Measurements from ENCODE around the gene MS4A15. TPM values are rescaled to one million over a fixed set of nuclear protein-coding genes. Genes with fewer than 3 reads are reported as not detected.

Gene MS4A15
- total RNA-seq, 3 donors from 2014 or later, result not detected

DNA sequence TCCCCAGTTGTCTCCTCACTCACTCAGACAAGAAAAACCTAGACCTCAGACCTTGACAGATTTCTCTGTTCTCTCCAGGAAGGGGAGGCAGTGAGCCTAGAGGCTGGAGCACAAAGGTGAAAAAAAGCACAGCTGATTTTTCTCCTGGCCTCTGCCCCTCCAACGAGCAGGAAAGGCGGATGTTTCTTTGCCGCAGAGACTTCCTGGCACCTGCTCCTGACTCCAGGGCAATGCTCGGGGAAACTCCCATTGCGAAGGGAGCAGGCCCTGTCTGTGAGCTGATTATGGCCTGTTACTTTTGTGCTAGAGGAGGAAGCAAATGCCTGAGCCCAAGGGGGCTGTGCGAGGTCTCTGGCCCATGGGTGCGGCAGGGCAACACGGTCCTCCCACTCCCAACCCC, 53.9 kb downstream of the MS4A15 start:
- Histone ChIP-seq H3K27ac (no peak overlapping the region), H3K9me3 (no peaks in the 10 kb centered on the region), H3K36me3 (no peaks in the 10 kb centered on the region), H3K4me1 (no peaks in the 10 kb centered on the region), H3K27me3 (no peaks in the 10 kb centered on the region), H3K4me3 (no peak overlapping the region)
- intact Hi-C loops (cut with DNase I; ENCODE audit: low total_unique reads), result no loop called here
- TF ChIP-seq POLR2AphosphoS5 (IDR thresholded peaks at IDR 0.05) (no peak), POLR2A (IDR thresholded peaks at IDR 0.05) (no peak), CTCF (IDR thresholded peaks at IDR 0.05) (no peak)
- DNase-seq (ENCODE audit: low spot score in 2 of 2), result no peak

- H3K9me3 ChIP-seq, result peaks cover 9 to 14% of the 10 kb centered on the region in 2 donors
- TF ChIP-seq CTCF (IDR thresholded peaks at IDR 0.05) (no peak), POLR2AphosphoS5 (IDR thresholded peaks at IDR 0.05) (no peak), POLR2A (IDR thresholded peaks at IDR 0.05) (no peak)
Observed at GRCh38 chr11:60813324-60813723, 56.7 kb downstream of the MS4A15 start.

DNA sequence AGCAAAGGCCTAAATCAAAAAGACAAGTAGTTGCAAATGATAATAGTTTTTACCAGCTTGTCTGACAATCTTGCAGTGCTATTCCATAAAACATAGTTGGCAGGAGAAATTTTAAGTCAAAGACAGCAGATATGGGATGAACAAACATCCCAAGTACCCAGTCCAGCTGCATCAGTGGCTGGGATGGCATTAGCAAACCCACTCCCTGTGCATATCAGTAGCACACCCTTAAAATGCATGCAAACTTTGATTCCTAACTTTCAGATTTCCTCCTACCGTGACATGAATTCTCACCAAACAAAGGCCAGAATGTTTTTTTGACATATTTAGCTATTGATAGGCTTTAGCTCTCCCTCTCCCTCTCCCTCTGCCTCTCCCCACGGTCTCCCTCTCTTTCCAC, 57.4 kb downstream of the MS4A15 start:
- Histone ChIP-seq H3K36me3 (no peaks in the 10 kb centered on the region), H3K4me1 (no peaks in the 10 kb centered on the region), H3K4me3 (no peak overlapping the region), H3K9me3 (peaks cover 9 to 14% of the 10 kb centered on the region in 2 donors), H3K27ac (no peak overlapping the region), H3K27me3 (no peaks in the 10 kb centered on the region)
- intact Hi-C loops (cut with DNase I; ENCODE audit: low total_unique reads), result no loop called here
- DNase-seq (ENCODE audit: low spot score in 2 of 2), result no peak
- TF ChIP-seq POLR2A (IDR thresholded peaks at IDR 0.05), result no peak
- TF ChIP-seq POLR2AphosphoS5 (IDR thresholded peaks at IDR 0.05), result no peak
- no peak for TF ChIP-seq CTCF (IDR thresholded peaks at IDR 0.05)

More at GRCh38 chr11:60813324-60813723, 56.7 kb downstream of the MS4A15 start:
- Histone ChIP-seq H3K4me3 (no peak overlapping the region), H3K4me1 (no peaks in the 10 kb centered on the region), H3K36me3 (no peaks in the 10 kb centered on the region), H3K27me3 (no peaks in the 10 kb centered on the region), H3K27ac (no peak overlapping the region)
- intact Hi-C loops (cut with DNase I; ENCODE audit: low total_unique reads), result no loop called here
- no peak for DNase-seq (ENCODE audit: low spot score in 2 of 2)

- intact Hi-C loops (cut with DNase I; ENCODE audit: low total_unique reads), result no loop called here
- DNase-seq (ENCODE audit: low spot score in 2 of 2), result no peak
- TF ChIP-seq POLR2AphosphoS5 (IDR thresholded peaks at IDR 0.05) (no peak), POLR2A (IDR thresholded peaks at IDR 0.05) (no peak), CTCF (IDR thresholded peaks at IDR 0.05) (no peak)
- Histone ChIP-seq H3K9me3 (peaks cover 9 to 14% of the 10 kb centered on the region in 2 donors), H3K27ac (no peak overlapping the region), H3K4me3 (no peak overlapping the region), H3K27me3 (no peaks in the 10 kb centered on the region), H3K36me3 (no peaks in the 10 kb centered on the region), H3K4me1 (no peaks in the 10 kb centered on the region)
Observed at GRCh38 chr11:60816590-60817157, 60.0 kb downstream of the MS4A15 start.

DNA sequence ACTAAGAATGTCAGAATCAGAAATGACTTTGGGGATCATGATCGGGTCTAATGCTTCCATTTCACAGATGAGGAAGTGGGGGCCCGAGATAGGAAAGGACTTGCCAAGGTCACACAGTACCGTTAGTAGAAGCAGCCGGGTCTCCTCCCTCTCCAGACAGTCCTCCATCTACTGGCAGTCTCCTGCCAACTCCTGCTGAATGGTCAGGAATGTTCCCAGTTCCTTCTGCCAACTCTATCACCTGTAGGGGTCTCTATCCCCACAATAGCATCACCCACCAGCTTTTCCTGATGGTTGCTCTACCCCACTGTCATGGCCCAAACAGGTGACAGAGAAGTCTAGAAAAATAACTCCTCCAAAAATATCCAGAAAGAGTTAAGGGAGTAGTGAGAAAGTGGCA, 61.4 kb downstream of the MS4A15 start:
- peaks cover 9 to 14% of the 10 kb centered on the region in 2 donors for H3K9me3 ChIP-seq
- intact Hi-C loops (cut with DNase I; ENCODE audit: low total_unique reads), result no loop called here
- TF ChIP-seq CTCF (IDR thresholded peaks at IDR 0.05) (no peak), POLR2AphosphoS5 (IDR thresholded peaks at IDR 0.05) (no peak), POLR2A (IDR thresholded peaks at IDR 0.05) (no peak)
- H3K27ac ChIP-seq, result no peak overlapping the region
- no peaks in the 10 kb centered on the region for H3K4me1 ChIP-seq
- H3K4me3 ChIP-seq, result no peak overlapping the region
- H3K36me3 ChIP-seq, result no peaks in the 10 kb centered on the region
- DNase-seq (ENCODE audit: low spot score in 2 of 2), result no peak
- H3K27me3 ChIP-seq, result no peaks in the 10 kb centered on the region
